PFSK-1 (cell line): Measurements from ENCODE around the gene ERBB2.

Experiments
- FOXP2 ChIP-seq: optimal IDR thresholded peaks from 2 replicates; pipeline ENCODE3; 2011; ENCODE audit warnings: borderline replicate concordance, control low read depth, inconsistent platforms; ENCODE audit not compliant: insufficient read depth; ENCODE audit errors: extremely low read length, extremely low read depth
- POLR2AphosphoS5 ChIP-seq: IDR thresholded peaks from 2 replicates; pipeline ENCODE4 v1.6.1; 2012; ENCODE audit warnings: low read depth, mild to moderate bottlenecking, control low read depth, low read length, moderate library complexity
- REST ChIP-seq, 2 experiments: IDR thresholded peaks; 2 replicates each; pipeline versions ENCODE4 v1.6.1 to v1.8.0; 2011 to 2012; ENCODE audit warnings: low read depth in 2 of 2, low read length in 2 of 2, control low read depth in 1 of 2, inconsistent platforms in 1 of 2, mild to moderate bottlenecking in 1 of 2, moderate library complexity in 1 of 2; ENCODE audit not compliant: insufficient read depth in 1 of 2
- SIN3A ChIP-seq: IDR thresholded peaks from 2 replicates; pipeline ENCODE4 v1.6.1; 2012; ENCODE audit warnings: mild to moderate bottlenecking, low read length, moderate library complexity, borderline replicate concordance; ENCODE audit not compliant: insufficient read depth
- TAF1 ChIP-seq: IDR thresholded peaks from 2 replicates; pipeline ENCODE4 v1.6.1; 2012; ENCODE audit warnings: low read length, control low read depth, borderline replicate concordance; ENCODE audit not compliant: insufficient read depth

Gene ERBB2

GRCh38 chr17:39765766-39766165 lies 65.9 kb downstream of the ERBB2 start:
- no peak for TF ChIP-seq REST (IDR thresholded peaks at IDR 0.05; ENCODE audit: insufficient read depth in 1 of 2, low read depth in 2 of 2, low read length in 2 of 2)
- TF ChIP-seq FOXP2, result no peak

- TF ChIP-seq TAF1 (no peak), FOXP2 (no peak), REST (IDR thresholded peaks at IDR 0.05; ENCODE audit: insufficient read depth in 1 of 2, low read depth in 2 of 2, low read length in 2 of 2) (no peak), POLR2AphosphoS5 (no peak), SIN3A (no peak)
Observed at GRCh38 chr17:39767147-39767546, 67.3 kb downstream of the ERBB2 start.

GRCh38 chr17:39769974-39770587 lies 70.2 kb downstream of the ERBB2 start:
- TF ChIP-seq REST (IDR thresholded peaks at IDR 0.05; ENCODE audit: insufficient read depth in 1 of 2, low read depth in 2 of 2, low read length in 2 of 2) (no peak), POLR2AphosphoS5 (no peak), FOXP2 (no peak), TAF1 (no peak), SIN3A (no peak)

- TF ChIP-seq TAF1, result no peak
- no peak for TF ChIP-seq FOXP2
- TF ChIP-seq SIN3A, result no peak
- no peak for TF ChIP-seq POLR2AphosphoS5
- TF ChIP-seq REST (IDR thresholded peaks at IDR 0.05; ENCODE audit: insufficient read depth in 1 of 2, low read depth in 2 of 2, low read length in 2 of 2), result no peak
Observed at GRCh38 chr17:39772415-39772814, 72.6 kb downstream of the ERBB2 start.
